IPS-NIHi11 (cell line): ENCODE results near the gene KAZN.

Experiments used
- DNase-seq: peaks from one replicate; pipeline ENCODE4 v3.0.0; 2012; ENCODE audit warnings: mixed read lengths, low spot score

The KAZN gene

DNA sequence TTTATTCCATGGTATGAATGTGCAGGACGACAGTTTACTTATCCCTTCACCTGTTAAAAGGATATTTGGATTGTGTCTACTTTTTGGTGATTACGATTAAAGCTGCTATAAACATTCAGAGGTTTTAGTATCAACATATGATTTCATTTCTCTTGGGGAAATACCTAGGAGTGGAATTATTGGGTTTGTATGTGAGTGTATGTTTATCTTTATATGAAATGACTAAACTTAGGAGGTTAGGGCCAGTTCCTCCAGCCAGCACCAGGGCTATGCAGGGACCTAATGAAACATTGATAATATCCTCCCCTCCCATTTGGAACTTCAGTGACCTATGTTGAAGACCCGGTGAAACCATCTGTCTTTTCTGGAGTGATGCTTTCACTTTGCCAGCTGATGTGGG, 568.9 kb downstream of the KAZN start:
- no peak for DNase-seq
